GM21390 (cell line): Measurements from ENCODE around the gene DAPP1.
"Not testable (repeated sequence)": the region's sequence is repeated elsewhere in the genome, so short reads cannot be mapped to it uniquely, and the experiment has no call there.

Experiments
- ATAC-seq: cut with Tn5 transposase; IDR thresholded peaks from one replicate; pipeline ENCODE4 v1.9.1; 2021; ENCODE audit not compliant: unreplicated experiment

The DAPP1 gene

DNA sequence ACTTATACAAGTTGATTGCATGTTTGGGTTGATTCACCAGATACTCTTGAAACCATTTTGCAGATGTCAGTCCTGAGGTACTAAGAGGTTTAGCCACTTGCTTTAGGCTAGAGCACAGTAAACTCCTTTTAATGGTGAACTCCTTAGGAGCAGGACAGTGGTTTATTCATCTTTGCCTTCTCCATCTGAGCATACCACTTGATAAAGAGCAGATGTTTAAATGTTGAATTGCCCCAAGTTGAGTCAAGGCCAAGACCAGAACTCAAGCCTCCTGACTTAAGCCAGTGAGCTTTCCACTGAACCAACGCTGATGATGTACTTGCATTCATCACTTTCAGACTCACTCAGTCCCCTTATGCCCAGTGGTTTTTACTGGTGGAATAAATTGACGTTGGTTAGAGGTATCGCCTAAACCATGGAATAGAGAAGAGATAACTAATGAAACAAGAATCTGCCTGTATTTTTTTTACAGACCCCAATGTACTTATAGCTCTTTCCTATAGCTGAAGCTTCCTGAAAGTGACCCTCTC lies 7.5 kb downstream of the DAPP1 start:
- no peak for ATAC-seq

DNA sequence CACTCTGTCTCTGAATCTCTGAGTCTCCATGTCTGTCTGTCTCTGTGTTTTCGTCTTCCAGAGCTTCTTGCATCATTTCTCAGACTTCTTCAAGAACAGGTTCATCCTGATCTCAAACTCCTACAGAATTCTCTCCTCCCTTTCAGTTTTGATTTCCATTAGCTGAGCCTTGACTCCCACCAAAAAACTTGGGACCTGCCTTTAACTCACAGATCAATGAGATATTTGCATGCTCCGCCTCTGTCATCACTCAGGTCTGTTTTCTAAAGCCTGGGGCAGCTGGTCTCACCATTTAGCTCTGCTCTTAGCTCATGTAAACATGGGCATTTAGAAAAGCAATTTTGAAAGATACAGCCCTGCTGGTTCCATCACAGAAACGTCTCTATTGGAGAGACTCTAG lies 8.6 kb downstream of the DAPP1 start:
- ATAC-seq: no peak

GRCh38 chr4:99826016-99826415 lies 9.4 kb downstream of the DAPP1 start:
- ATAC-seq: no peak

- no peak for ATAC-seq
Observed at GRCh38 chr4:99827454-99827853, 10.8 kb downstream of the DAPP1 start.

- ATAC-seq: no peak
Observed at GRCh38 chr4:99827857-99828256, 11.2 kb downstream of the DAPP1 start.

DNA sequence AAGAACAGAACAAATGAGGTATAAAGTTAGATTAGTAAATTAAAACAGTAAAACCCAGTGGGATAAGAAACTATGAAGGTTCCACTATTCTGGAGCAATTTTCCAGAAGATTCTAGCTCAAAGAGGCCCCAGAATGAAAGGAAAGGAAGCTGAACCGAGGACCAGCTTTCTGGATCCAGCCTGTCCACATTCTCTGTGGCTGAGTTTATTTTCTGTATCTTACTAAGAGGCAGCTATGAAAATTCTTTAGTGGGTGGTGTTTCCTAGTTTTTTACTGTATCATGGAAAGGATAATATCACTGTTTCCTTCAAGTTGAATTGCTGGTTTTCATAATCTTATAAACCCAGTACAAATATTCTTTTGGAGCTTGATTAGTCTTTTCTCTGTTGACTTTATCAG lies 11.8 kb downstream of the DAPP1 start:
- no peak for ATAC-seq

DNA sequence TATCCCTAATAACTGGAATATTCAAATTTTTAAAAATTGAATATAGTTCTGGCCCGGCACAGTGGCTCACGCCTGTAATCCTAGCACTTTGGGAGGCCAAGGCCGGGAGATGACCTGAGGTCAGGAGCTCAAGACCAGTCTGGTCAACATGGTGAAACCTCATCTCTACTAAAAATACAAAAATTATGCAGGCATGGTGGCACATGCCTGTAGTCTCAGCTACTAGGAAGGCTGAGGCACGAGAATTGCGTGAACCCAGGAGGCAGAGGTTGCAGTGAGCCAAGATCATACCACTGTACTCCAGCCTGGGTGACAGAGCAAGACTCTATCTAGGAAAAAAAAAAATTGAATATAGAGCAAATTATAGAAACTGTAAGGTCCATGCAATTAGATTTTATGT lies 13.4 kb downstream of the DAPP1 start:
- ATAC-seq: not testable (repeated sequence)

DNA sequence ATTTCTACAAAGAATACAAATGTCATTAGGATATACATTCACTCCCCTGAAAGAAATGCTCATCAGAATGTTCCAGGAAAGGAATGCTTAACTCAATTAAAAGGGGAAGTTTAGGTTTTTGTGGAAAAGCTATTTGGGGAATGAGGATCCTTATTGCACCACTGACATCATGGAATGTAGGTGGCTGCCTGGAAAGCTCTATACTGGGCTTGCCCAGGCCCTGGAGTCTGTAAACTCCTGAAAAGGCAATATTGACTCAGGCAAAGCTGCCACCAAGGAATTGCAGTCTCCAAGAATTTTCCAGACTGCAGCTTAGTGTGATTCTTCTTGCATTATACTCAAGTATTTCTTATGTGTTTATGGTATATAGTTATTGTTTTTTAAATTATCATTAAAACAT lies 15.7 kb downstream of the DAPP1 start:
- ATAC-seq: no peak

DNA sequence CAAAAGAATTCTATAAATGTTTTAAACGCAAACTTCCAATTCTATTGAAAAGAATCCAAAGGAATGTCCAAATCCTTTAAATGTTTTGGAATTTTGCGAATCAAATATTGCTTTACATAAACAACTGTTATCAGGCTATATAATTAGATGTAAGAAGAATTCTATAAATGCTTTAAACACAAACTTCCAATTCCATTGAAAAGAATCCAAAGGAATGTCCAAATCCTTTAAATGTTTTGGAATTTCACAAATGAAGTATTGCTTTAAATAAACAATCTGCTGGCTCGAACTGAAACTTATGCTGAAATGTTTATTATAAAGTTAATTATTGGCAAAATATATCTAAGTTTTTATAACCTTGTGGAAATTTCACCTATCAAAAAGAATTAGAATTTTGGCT lies 16.1 kb downstream of the DAPP1 start:
- ATAC-seq: no peak

DNA sequence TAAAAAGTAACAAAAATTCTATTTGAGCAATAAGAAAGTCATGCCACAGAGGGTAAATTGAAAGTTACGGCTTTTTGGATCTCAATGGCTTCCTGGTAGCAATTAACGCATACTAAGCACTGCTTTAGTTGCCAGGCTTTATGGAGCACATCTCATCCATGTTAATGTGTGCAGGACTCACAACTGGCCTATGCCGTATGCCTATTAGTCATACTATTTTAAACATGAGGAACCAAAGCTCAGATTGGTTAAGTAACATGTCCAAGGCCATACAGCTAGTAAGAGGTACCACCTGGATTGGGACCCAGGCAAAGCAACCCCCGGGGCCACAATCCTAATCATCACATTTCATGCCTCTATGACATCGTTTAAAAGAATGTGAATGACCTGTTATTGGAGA lies 17.1 kb downstream of the DAPP1 start:
- no peak for ATAC-seq

GRCh38 chr4:99834569-99834968 lies 17.9 kb downstream of the DAPP1 start:
- ATAC-seq: no peak

- ATAC-seq: no peak
Observed at GRCh38 chr4:99835942-99836341, 19.3 kb downstream of the DAPP1 start.

DNA sequence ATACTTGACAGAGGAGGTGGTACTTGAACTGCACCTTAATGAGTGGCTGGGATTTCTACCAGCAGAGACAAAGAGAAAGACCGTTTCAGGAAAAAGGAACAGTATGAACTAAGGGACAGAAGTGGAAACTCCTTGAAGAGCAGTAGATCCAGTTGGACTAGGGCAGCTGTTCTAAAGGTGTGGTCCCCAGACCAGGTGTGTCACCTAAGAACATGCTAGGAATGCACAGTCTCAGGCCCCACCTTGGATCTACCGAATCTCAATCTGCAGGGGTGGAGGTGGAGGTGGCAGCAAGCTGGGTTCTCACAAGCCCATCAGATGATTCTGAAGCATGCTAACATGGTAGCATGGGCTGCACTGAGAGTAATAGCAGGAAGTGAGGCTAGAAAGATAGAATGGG lies 22.3 kb downstream of the DAPP1 start:
- ATAC-seq: no peak

DNA sequence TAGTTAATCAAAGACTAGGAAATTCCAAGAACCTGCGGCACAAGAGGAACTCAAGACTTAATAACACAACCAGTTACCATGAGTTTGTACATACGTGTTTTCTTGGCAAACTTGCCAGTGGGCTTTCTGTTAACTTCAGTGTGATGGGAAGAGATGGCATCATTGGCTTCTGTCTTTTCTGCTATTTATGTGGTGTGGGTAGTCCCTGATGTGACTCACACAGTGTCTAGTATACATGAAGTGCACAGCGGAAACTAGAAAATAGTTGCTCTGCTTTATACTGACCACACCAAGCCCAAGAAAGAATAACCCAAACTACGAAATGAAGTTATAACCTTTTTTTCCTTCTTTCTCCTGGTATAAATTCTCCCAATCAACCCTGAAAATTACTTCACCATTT lies 24.5 kb downstream of the DAPP1 start:
- no peak for ATAC-seq

- ATAC-seq: no peak
Observed at GRCh38 chr4:99843413-99843812, 26.8 kb downstream of the DAPP1 start.

- no peak for ATAC-seq
Observed at GRCh38 chr4:99844048-99844447, 27.4 kb downstream of the DAPP1 start.

DNA sequence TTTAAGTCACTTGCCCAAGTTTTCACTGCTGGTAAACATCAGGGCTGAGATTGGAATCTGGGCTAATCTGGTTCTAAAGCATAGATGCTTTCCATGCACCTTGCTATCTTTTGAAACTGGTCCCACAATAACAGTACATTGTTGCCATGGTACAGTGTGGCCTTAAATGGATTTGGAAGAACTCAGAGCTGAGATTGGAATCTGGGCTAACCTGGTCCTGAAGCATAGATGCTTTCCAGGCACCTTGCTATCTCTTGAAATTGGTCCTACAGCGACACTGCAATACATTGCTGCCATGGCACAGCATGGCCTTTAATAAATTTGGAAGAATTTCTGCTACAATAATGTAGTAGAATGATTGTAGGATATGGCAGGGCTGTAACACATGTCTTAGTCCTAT lies 28.6 kb downstream of the DAPP1 start:
- ATAC-seq: no peak

- ATAC-seq: no peak
Observed at GRCh38 chr4:99845708-99846469, 29.3 kb downstream of the DAPP1 start.

DNA sequence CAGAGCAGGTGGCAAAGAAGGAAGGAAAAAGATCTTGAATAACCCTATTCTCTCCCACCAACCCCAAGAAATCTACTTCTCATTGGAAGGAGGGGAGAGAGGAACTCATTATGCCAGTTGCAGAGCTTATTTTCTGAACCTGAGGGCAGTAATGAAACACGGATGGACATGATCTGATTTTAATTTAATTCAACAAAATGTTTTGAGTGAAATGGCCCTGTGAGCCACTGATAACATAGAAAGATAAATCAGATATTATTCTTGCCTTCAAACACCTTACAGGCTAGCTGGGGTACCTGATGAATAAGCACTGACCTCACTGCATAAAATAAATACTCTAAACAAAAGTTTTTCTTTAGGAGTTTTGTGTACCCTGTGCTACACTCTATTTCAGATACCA lies 30.3 kb downstream of the DAPP1 start:
- ATAC-seq: no peak

- peak; percentile 56 for ATAC-seq
Observed at GRCh38 chr4:99847362-99847976, 30.8 kb downstream of the DAPP1 start.

- peak; percentile 35 for ATAC-seq
Observed at GRCh38 chr4:99848591-99849001, 32.0 kb downstream of the DAPP1 start.

- ATAC-seq: no peak
Observed at GRCh38 chr4:99852199-99852749, 35.6 kb downstream of the DAPP1 start.
